K562 treated with DMSO at 1 percent for 4 hours (cell line): ENCODE measurements around the gene BCL2L1. TPM values are rescaled to one million over a fixed set of nuclear protein-coding genes. Genes with fewer than 3 reads are reported as not detected.

ENCODE experiments used
- total RNA-seq: library from RNA; unstranded; fragments of 300-600 nt; gene quantifications from 2 replicates; pipeline ENCODE4 v1.2.3, GENCODE V29; 2022; ENCODE audit not compliant: insufficient read depth

The BCL2L1 gene
- total RNA-seq, result 53.0 and 63.2 TPM in 2 replicates

GRCh38 chr20:31722257-31723068 is at the start of gene BCL2L1:
Gene BCL2L1, minus strand, starts transcription at chr20:31722868. Its CDS starts 650 bp downstream, at chr20:31722218.

GRCh38 chr20:31738729-31739549 is 16.3 kb upstream of the BCL2L1 start, which contains the start of gene TPX2:
Gene TPX2, plus strand, starts transcription at chr20:31739290. Its CDS starts 18,187 bp downstream, at chr20:31757477.

GRCh38 chr20:31637660-31638059 is 85.0 kb downstream of the BCL2L1 start, which contains the start of gene COX4I2:
Gene COX4I2, plus strand, starts transcription at chr20:31637912. Its CDS starts 1,106 bp downstream, at chr20:31639018.

Other genes starting within 250 kb of the BCL2L1 start
- not detected in 2 replicates for gene DEFB124, start 247.7 kb downstream of the BCL2L1 start, total RNA-seq
- gene REM1, start 247.6 kb downstream of the BCL2L1 start, total RNA-seq, result not detected in 2 replicates
- 168 and 174 TPM in 2 replicates for gene HM13, start 208.4 kb downstream of the BCL2L1 start, total RNA-seq
- gene ID1, start 117.6 kb downstream of the BCL2L1 start, total RNA-seq, result 171 and 174 TPM in 2 replicates
- gene COX4I2, start 85.0 kb downstream of the BCL2L1 start, total RNA-seq, result not detected in 2 replicates
- gene TPX2, start 16.4 kb upstream of the BCL2L1 start, total RNA-seq, result 77.9 and 88.5 TPM in 2 replicates
- gene MYLK2, start 96.5 kb upstream of the BCL2L1 start, total RNA-seq, result 0.69 and 2.4 TPM in 2 replicates
- not detected in 2 replicates for gene FOXS1, start 122.7 kb upstream of the BCL2L1 start, total RNA-seq
- not detected in 2 replicates for gene DUSP15, start 147.7 kb upstream of the BCL2L1 start, total RNA-seq
- not detected in 2 replicates for gene TTLL9, start 147.8 kb upstream of the BCL2L1 start, total RNA-seq
- 18.6 and 19.7 TPM in 2 replicates for gene PDRG1, start 229.2 kb upstream of the BCL2L1 start, total RNA-seq
- gene XKR7, start 245.3 kb upstream of the BCL2L1 start, total RNA-seq, result not detected in 2 replicates